Measurements from ENCODE around the gene MIER1. TPM values are rescaled to one million over a fixed set of nuclear protein-coding genes. Genes with fewer than 3 reads are reported as not detected.
"Not testable (repeated sequence)": the region's sequence is repeated elsewhere in the genome, so short reads cannot be mapped to it uniquely, and the experiment has no call there.

The MIER1 gene
- total RNA-seq, result 10 to 100 TPM; 51.3 to 51.5 TPM

GRCh38 chr1:66924756-66925557 is at the start of gene MIER1, which contains the start of gene DNAI4:
TSS of gene MIER1 (plus strand) at chr1:66924990. CDS start at chr1:66925029, 39 bp downstream.
TSS of gene DNAI4 (minus strand) at chr1:66924856. CDS start at chr1:66924831, 25 bp downstream.
- peak; percentile 95 for ATAC-seq
- CTCF ChIA-PET, result interaction anchor here (1.2 to 2.0 kb wide), 11 partner anchors 9 to 503 kb away, joined by 3 to 14 read pairs (median 3); no protein-coding TSS in a partner anchor

DNA sequence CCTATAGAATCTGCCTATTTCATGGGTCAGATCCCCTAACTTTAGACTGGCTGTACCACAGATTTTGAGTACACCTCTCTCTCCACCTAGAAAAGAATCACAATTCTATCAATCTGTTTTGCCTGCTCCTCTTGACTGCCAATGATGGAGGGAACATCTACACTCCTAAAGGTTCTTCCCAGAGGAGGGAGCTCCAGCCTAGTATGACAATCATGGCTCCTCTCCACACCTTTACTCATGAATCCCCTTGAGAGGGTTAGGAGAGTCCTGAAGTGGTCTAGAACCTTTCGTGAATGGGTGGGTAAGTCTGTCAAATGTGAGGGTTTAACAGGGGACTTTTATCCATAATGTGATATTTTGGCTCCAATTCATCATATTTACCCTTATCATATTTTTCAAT is 48.1 kb upstream of the MIER1 start:
- H3K4me1 Mint-ChIP-seq, result no peaks in the 10 kb centered on the region
- ATAC-seq (no peak), DNase-seq (no peak)
- peaks cover 1% of the 10 kb centered on the region for H3K36me3 Mint-ChIP-seq
- H3K27me3 Mint-ChIP-seq, result peaks cover 2% of the 10 kb centered on the region
- H3K9me3 Mint-ChIP-seq (ENCODE audit: low read depth), result peaks cover 3% of the 10 kb centered on the region
- no peak overlapping the region for H3K27ac Mint-ChIP-seq
- no peak overlapping the region for H3K4me3 Mint-ChIP-seq
- CTCF ChIA-PET, result no interaction called here

More at GRCh38 chr1:66924756-66925557, at the start of gene MIER1, which contains the start of gene DNAI4:
- Mint-ChIP-seq H3K27me3 (no peaks in the 10 kb centered on the region), H3K27ac (peak within 1 kb of the TSS; percentile 95), H3K4me1 (peaks cover 44% of the 10 kb centered on the region), H3K9me3 (ENCODE audit: low read depth) (no peaks in the 10 kb centered on the region), H3K36me3 (peaks cover 8% of the 10 kb centered on the region), H3K4me3 (peak within 1 kb of the TSS; percentile 97)
- peak; percentile 99 for DNase-seq

DNA sequence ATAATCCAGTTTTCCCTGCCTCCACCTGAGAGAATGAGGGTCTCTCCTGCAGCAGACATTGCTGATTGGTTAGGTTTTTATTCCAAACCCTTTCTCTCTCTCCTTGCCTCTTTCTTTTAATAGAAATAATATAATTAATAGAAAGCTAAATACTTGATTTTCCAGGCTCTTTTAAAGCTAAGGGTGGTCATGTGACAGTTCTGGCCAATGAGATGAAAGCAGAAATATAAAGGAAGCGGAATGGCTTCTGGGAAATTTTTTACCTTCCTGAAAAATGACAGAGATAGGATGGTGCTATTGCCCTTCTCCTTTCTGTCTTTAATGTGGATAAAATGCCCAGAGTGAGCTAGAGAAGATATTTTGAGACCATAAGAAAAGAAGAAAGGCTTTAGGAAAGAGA is 35.8 kb upstream of the MIER1 start:
- Mint-ChIP-seq H3K27me3 (no peaks in the 10 kb centered on the region), H3K4me3 (no peak overlapping the region), H3K36me3 (no peaks in the 10 kb centered on the region), H3K27ac (no peak overlapping the region), H3K4me1 (no peaks in the 10 kb centered on the region), H3K9me3 (ENCODE audit: low read depth) (no peaks in the 10 kb centered on the region)
- CTCF ChIA-PET, result no interaction called here
- ATAC-seq (no peak), DNase-seq (no peak)

GRCh38 chr1:66890621-66891020 is 34.2 kb upstream of the MIER1 start:
- no peak for DNase-seq
- no peaks in the 10 kb centered on the region for H3K36me3 Mint-ChIP-seq
- no peak overlapping the region for H3K4me3 Mint-ChIP-seq
- CTCF ChIA-PET, result no interaction called here
- no peaks in the 10 kb centered on the region for H3K4me1 Mint-ChIP-seq
- no peaks in the 10 kb centered on the region for H3K27me3 Mint-ChIP-seq
- ATAC-seq, result no peak
- no peak overlapping the region for H3K27ac Mint-ChIP-seq
- H3K9me3 Mint-ChIP-seq (ENCODE audit: low read depth), result no peaks in the 10 kb centered on the region

GRCh38 chr1:66893712-66894111 is 31.1 kb upstream of the MIER1 start:
- no peaks in the 10 kb centered on the region for H3K27me3 Mint-ChIP-seq
- CTCF ChIA-PET, result no interaction called here
- H3K9me3 Mint-ChIP-seq (ENCODE audit: low read depth), result no peaks in the 10 kb centered on the region
- no peaks in the 10 kb centered on the region for H3K4me1 Mint-ChIP-seq
- DNase-seq (no peak), ATAC-seq (no peak)
- no peak overlapping the region for H3K4me3 Mint-ChIP-seq
- H3K36me3 Mint-ChIP-seq, result no peaks in the 10 kb centered on the region
- no peak overlapping the region for H3K27ac Mint-ChIP-seq

GRCh38 chr1:66915203-66915602 is 9.6 kb upstream of the MIER1 start:
- H3K4me3 Mint-ChIP-seq; DNase-seq; H3K27ac Mint-ChIP-seq; H3K9me3 Mint-ChIP-seq (ENCODE audit: low read depth); ATAC-seq; H3K27me3 Mint-ChIP-seq; CTCF ChIA-PET; H3K4me1 Mint-ChIP-seq: not testable (repeated sequence)
- peaks cover 16% of the 10 kb centered on the region for H3K36me3 Mint-ChIP-seq

DNA sequence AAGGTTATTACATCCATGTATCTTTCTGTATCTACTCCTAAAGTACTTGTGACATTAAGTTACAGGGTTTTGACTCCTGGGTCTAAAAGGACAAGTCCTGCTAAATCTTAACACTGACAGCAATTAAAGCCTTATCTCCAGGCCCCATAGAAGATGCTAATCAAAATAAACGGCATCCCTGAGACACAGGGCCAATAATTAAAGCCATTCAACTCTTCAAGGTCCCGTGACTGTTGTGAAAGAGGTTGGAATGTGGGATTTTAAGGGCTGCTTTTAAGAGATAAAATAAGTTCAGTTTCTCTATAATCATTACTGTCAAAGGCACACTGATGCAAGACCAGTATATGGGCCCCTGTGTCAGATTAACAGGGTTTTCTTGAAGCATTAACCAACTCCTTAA is 8.5 kb upstream of the MIER1 start:
- CTCF ChIA-PET, result no interaction called here
- Mint-ChIP-seq H3K4me3 (no peak overlapping the region), H3K4me1 (no peaks in the 10 kb centered on the region), H3K36me3 (peaks cover 19% of the 10 kb centered on the region), H3K27ac (no peak overlapping the region), H3K27me3 (no peaks in the 10 kb centered on the region), H3K9me3 (ENCODE audit: low read depth) (peaks cover 2% of the 10 kb centered on the region)
- ATAC-seq (no peak), DNase-seq (no peak)

DNA sequence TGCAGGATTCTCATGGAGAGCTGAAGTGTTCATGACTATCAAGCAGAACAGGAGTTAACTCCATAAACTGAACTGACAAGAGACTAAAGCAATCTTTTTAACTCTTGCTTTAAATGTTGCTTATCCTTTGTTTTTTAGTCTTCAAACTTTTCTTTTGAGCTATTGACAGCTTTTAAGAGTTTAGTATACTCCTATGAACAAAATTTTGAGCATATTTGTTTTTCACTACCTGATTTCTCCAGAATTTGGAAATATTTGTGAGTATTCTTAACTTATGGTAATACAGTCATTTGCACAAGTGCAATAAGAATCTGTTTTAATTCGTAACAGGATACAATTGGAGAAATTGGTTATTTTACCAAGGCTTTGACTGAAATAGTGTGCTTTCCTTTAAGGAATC is 7.3 kb upstream of the MIER1 start:
- CTCF ChIA-PET, result no interaction called here
- H3K36me3 Mint-ChIP-seq, result peaks cover 18% of the 10 kb centered on the region

GRCh38 chr1:66919063-66919462 is 5.7 kb upstream of the MIER1 start:
- Mint-ChIP-seq H3K4me3 (no peak overlapping the region), H3K27me3 (no peaks in the 10 kb centered on the region), H3K4me1 (peaks cover 14% of the 10 kb centered on the region), H3K9me3 (ENCODE audit: low read depth) (peaks cover 2% of the 10 kb centered on the region), H3K36me3 (peaks cover 18% of the 10 kb centered on the region), H3K27ac (no peak overlapping the region)
- CTCF ChIA-PET, result no interaction called here
- ATAC-seq, result no peak
- no peak for DNase-seq

More for the DNA sequence above, 7.3 kb upstream of the MIER1 start:
- Mint-ChIP-seq H3K4me1 (peaks cover 1% of the 10 kb centered on the region), H3K27ac (no peak overlapping the region), H3K27me3 (no peaks in the 10 kb centered on the region), H3K4me3 (no peak overlapping the region), H3K9me3 (ENCODE audit: low read depth) (peaks cover 2% of the 10 kb centered on the region)
- DNase-seq (no peak), ATAC-seq (no peak)

DNA sequence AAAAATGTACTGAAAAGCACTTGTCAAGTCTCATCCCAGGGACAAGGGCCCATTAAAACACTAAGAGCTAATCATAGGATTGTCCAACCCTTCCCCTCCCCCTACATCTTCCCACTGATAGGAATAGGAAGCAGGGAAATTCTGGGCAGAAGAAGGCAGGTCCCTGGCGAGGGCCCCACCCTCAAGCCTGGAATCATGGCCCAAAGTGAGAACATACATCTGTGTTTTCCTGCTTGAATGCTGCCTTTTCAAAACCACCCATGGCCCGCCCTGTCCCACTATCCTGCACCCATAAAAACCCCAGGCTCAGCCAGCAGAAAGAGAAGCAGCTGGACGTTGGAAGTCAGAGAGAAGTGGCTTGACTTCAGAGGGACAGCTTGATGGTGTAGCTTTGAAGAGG is 5.0 kb upstream of the MIER1 start:
- H3K4me1 Mint-ChIP-seq, result peaks cover 14% of the 10 kb centered on the region
- peaks cover 18% of the 10 kb centered on the region for H3K36me3 Mint-ChIP-seq
- CTCF ChIA-PET, result no interaction called here
- no peak for ATAC-seq
- H3K27ac Mint-ChIP-seq, result no peak overlapping the region
- no peaks in the 10 kb centered on the region for H3K27me3 Mint-ChIP-seq
- H3K9me3 Mint-ChIP-seq (ENCODE audit: low read depth), result peaks cover 2% of the 10 kb centered on the region
- no peak for DNase-seq
- H3K4me3 Mint-ChIP-seq, result no peak overlapping the region

GRCh38 chr1:66920543-66920942 is 4.2 kb upstream of the MIER1 start:
- H3K4me3 Mint-ChIP-seq, result no peak overlapping the region
- H3K36me3 Mint-ChIP-seq, result peaks cover 18% of the 10 kb centered on the region
- peaks cover 14% of the 10 kb centered on the region for H3K4me1 Mint-ChIP-seq
- H3K27ac Mint-ChIP-seq, result no peak overlapping the region
- no peaks in the 10 kb centered on the region for H3K27me3 Mint-ChIP-seq
- DNase-seq (no peak), ATAC-seq (no peak)
- peaks cover 2% of the 10 kb centered on the region for H3K9me3 Mint-ChIP-seq (ENCODE audit: low read depth)
- CTCF ChIA-PET, result no interaction called here

DNA sequence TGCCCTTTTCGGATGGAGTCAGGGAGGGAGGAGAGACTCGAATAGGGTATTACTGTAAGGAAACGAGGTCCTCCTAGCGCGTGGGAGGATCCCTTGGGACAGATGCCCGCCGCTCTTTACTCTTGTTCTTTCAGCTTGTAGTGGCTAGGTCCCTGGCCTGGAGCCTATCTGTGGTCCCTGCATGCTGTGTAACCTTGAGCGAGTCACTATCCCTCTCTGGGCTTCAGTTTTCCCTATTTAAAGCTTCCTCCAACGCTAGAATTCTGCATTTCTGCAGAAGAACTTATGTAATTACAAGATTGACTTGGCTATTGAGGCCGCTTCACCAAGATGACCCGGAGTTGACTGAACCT is 744 bp downstream of the MIER1 start:
- ATAC-seq (no peak), DNase-seq (no peak)
- peak overlapping the region; percentile 97 for H3K4me3 Mint-ChIP-seq
- peak overlapping the region; percentile 95 for H3K27ac Mint-ChIP-seq
- no peaks in the 10 kb centered on the region for H3K9me3 Mint-ChIP-seq (ENCODE audit: low read depth)
- H3K27me3 Mint-ChIP-seq, result no peaks in the 10 kb centered on the region
- peaks cover 44% of the 10 kb centered on the region for H3K4me1 Mint-ChIP-seq
- H3K36me3 Mint-ChIP-seq, result peaks cover 4% of the 10 kb centered on the region
- CTCF ChIA-PET, result interaction anchor here (1.3 to 2.0 kb wide), 6 partner anchors 8 to 223 kb away, joined by 3 to 14 read pairs (median 4); no protein-coding TSS in a partner anchor

- peak overlapping the region; percentile 97 for H3K4me3 Mint-ChIP-seq
- DNase-seq, result no peak
- peaks cover 44% of the 10 kb centered on the region for H3K4me1 Mint-ChIP-seq
- H3K36me3 Mint-ChIP-seq, result peaks cover 4% of the 10 kb centered on the region
- no peaks in the 10 kb centered on the region for H3K9me3 Mint-ChIP-seq (ENCODE audit: low read depth)
- CTCF ChIA-PET, result interaction anchor here (1.5 to 1.8 kb wide), 2 partner anchors 12 to 53 kb away, joined by 3 to 8 read pairs; no protein-coding TSS in a partner anchor
- H3K27ac Mint-ChIP-seq, result peak overlapping the region; percentile 95
- H3K27me3 Mint-ChIP-seq, result no peaks in the 10 kb centered on the region
- no peak for ATAC-seq
Measured at GRCh38 chr1:66925944-66926343, 1.2 kb downstream of the MIER1 start.

DNA sequence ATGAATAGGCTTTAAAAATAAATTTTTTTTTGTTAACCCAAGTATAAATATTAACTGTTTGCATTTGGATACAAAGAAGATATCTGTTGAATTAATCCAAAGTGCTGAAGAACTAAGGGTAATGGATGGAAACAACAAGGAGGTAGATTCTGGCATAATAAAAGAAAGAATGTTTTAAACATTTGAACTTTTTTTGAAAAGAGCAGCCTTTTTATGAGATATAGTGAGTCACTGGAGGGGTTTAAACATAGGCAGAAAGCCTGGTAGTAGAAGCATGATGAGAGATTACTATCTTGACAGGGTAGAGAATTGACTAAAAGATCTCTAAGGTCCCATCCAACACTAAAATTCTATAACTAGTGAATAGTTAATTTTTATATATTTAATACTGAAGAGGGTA is 2.7 kb downstream of the MIER1 start:
- H3K4me3 Mint-ChIP-seq, result no peak overlapping the region
- no peaks in the 10 kb centered on the region for H3K27me3 Mint-ChIP-seq
- peaks cover 11% of the 10 kb centered on the region for H3K36me3 Mint-ChIP-seq
- H3K9me3 Mint-ChIP-seq (ENCODE audit: low read depth), result no peaks in the 10 kb centered on the region
- no peak for ATAC-seq
- DNase-seq, result no peak
- H3K4me1 Mint-ChIP-seq, result peaks cover 49% of the 10 kb centered on the region
- CTCF ChIA-PET, result no interaction called here
- no peak overlapping the region for H3K27ac Mint-ChIP-seq

All from activated CD8-positive, alpha-beta memory T cell treated with anti-CD3 and anti-CD28 coated beads, Interleukin-2, amount 10 ng/mL, durations not matched to agents 7 days and 5 days (primary cell).